GM18505 (cell line): ENCODE data around the gene SLC25A13.

Experiments used
- ATAC-seq: cut with Tn5 transposase; IDR thresholded peaks from one replicate; pipeline ENCODE4 v1.9.1; 2021; ENCODE audit not compliant: unreplicated experiment
- POLR2A ChIP-seq: IDR thresholded peaks from 4 replicates; pipeline ENCODE4 v1.6.1; 2011; ENCODE audit warnings: borderline replicate concordance; ENCODE audit not compliant: insufficient read depth, insufficient read length; ENCODE audit errors: extremely low read depth

Gene SLC25A13

GRCh38 chr7:96233084-96233483 is 88.8 kb downstream of the SLC25A13 start:
- TF ChIP-seq POLR2A: no peak
- no peak for ATAC-seq

- no peak for TF ChIP-seq POLR2A
- ATAC-seq: no peak
These were observed 93.1 kb downstream of the SLC25A13 start for GRCh38 chr7:96228760-96229159.

- no peak for ATAC-seq
These were observed 96.6 kb downstream of the SLC25A13 start for GRCh38 chr7:96225251-96225650.

GRCh38 chr7:96224685-96225084 is 97.2 kb downstream of the SLC25A13 start:
- no peak for TF ChIP-seq POLR2A
- no peak for ATAC-seq

More at GRCh38 chr7:96225251-96225650, 96.6 kb downstream of the SLC25A13 start:
- no peak for TF ChIP-seq POLR2A

GRCh38 chr7:96224073-96224472 is 97.8 kb downstream of the SLC25A13 start:
- no peak for TF ChIP-seq POLR2A
- ATAC-seq: no peak

GRCh38 chr7:96221888-96222287 is 100.0 kb downstream of the SLC25A13 start:
- TF ChIP-seq POLR2A: no peak
- no peak for ATAC-seq

GRCh38 chr7:96219378-96220130 is 102.3 kb downstream of the SLC25A13 start:
- ATAC-seq: no peak
- TF ChIP-seq POLR2A: no peak

GRCh38 chr7:96218664-96219243 is 103.1 kb downstream of the SLC25A13 start:
- TF ChIP-seq POLR2A: no peak
- ATAC-seq: no peak

GRCh38 chr7:96217147-96217546 is 104.8 kb downstream of the SLC25A13 start:
- ATAC-seq: no peak
- no peak for TF ChIP-seq POLR2A

- TF ChIP-seq POLR2A: no peak
- ATAC-seq: no peak
These were observed 105.5 kb downstream of the SLC25A13 start for GRCh38 chr7:96216373-96216772.

GRCh38 chr7:96212474-96212873 is 109.4 kb downstream of the SLC25A13 start:
- TF ChIP-seq POLR2A: no peak
- ATAC-seq: no peak

GRCh38 chr7:96211954-96212353 is 109.9 kb downstream of the SLC25A13 start:
- ATAC-seq: no peak
- TF ChIP-seq POLR2A: no peak

GRCh38 chr7:96205665-96206064 is 116.2 kb downstream of the SLC25A13 start:
- TF ChIP-seq POLR2A: no peak
- no peak for ATAC-seq

GRCh38 chr7:96204601-96205000 is 117.3 kb downstream of the SLC25A13 start:
- TF ChIP-seq POLR2A: no peak

More at GRCh38 chr7:96204601-96205000, 117.3 kb downstream of the SLC25A13 start:
- no peak for ATAC-seq
